Keratinocyte (primary cell): ENCODE measurements around the gene PPIP5K2.
"Not testable (repeated sequence)": the region's sequence is repeated elsewhere in the genome, so short reads cannot be mapped to it uniquely, and the experiment has no call there.

Source experiments
- CTCF ChIP-seq, 3 experiments: IDR thresholded peaks in 1 of 3; conservative IDR thresholded peaks in 1 of 3; optimal IDR thresholded peaks in 1 of 3; 2 replicates in 2 of 3; 3 replicates in 1 of 3; pipeline versions ENCODE3 to v1.5.1; 2011; ENCODE audit warnings: low read length in 3 of 3, mild to moderate bottlenecking in 3 of 3, moderate library complexity in 2 of 3, control low read depth in 1 of 3, inconsistent platforms in 1 of 3; ENCODE audit not compliant: insufficient read depth in 2 of 3; ENCODE audit errors: extremely low read depth in 1 of 3
- EZH2 ChIP-seq: IDR thresholded peaks from one replicate; pipeline ENCODE4 v1.6.1; 2012; ENCODE audit warnings: inconsistent platforms, mild to moderate bottlenecking, low read length, moderate library complexity

GRCh38 chr5:103073500-103073899 lies 46.6 kb upstream of the PPIP5K2 start:
- not testable (repeated sequence) for TF ChIP-seq CTCF (optimal IDR thresholded peaks at IDR 0.05 in 1 of 3, IDR thresholded peaks at IDR 0.05 in 1 of 3, conservative IDR thresholded peaks at IDR 0.05 in 1 of 3; ENCODE audit: extremely low read depth in 1 of 3, insufficient read depth in 2 of 3, low read length in 3 of 3); EZH2
